HG02981 (cell line): ENCODE results near the gene GLTP.
A peak's percentile ranks its signal among the peaks of the same experiment; 100 is the strongest.

Source experiments
- ATAC-seq: cut with Tn5 transposase; IDR thresholded peaks from one replicate; pipeline ENCODE4 v1.9.1; 2021; ENCODE audit warnings: mild to moderate bottlenecking, moderate library complexity; ENCODE audit not compliant: unreplicated experiment

Gene GLTP

DNA sequence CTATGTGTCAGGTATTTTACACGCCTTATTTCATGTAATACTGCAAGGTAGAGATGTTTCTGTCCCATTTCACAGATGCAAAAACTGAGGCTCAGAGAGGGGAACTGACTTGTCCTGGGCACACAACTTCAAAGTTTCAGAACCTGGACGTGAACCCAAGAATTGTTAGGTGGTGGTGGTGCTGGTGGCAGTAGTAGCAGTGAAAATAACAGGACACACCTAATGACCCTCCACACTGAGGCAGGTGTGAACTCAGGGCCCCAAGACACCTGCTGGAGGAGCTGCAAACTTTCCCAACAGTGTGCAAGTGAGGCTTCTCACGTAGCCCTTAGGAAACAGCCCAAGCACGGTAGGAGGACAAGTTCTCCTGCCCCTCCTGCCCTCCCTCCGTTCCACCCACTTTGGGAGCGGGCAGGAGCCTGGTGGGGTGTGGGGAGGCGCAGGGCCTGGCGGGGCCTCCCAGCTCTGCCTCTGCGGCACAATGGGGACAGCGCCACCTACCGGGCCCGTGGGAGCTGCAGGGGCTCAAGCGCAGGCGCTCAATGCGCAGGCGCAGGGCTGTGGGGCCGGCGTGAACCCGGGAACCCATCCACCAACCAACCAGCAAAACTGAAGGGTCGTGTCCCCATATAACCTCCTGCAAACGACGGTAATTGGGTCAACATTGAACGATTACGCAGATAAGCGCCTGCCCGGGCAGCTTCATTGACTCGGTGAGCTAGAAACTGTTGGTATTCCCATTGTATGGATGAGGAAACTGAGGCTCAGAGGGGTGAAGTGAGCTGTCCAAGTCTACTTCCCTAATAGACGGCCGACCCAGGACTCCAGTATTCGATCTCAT lies 35.1 kb downstream of the GLTP start:
- ATAC-seq = peak; percentile 87

DNA sequence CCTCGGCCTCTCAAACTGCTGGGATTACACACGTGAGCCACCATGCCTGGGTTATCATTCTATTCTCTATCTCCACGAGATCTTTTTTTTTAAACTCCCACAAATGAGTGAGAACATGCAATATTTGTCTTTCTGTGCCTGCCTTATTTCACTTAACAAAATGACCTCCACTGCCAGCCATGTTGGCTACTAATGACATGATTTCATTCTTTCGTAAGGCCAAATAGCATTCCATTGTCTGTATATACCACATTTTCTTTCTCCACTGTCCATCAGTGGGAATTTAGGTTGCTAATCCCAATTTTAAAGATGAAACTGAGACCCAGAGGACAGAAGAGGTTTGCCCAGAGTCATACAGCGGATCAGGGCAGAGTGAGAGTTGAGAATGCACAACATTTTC lies 36.2 kb downstream of the GLTP start:
- ATAC-seq = no peak

DNA sequence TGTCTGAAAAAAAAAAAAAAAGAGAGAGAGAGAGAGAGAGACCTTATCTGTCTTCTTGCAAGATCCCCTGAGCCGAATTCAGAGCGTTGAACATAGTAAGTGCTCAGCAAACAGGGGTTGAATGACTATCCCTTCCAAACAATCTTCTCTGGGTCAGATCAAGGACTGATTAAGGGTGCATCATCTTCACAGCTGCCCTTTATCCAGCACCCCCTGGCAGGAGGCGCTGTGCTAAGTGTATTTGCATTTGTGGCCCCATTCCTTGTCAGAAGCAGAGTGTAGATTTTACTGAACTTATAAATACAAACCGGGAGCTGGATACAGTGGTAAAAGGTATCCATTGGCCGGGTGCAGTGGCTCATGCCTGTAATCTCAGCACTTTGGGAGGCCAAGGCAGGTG lies 38.3 kb downstream of the GLTP start:
- no peak for ATAC-seq

- ATAC-seq = no peak
Measured at GRCh38 chr12:109841356-109841755, 39.0 kb downstream of the GLTP start.

- ATAC-seq = no peak
Measured at GRCh38 chr12:109840305-109841074, 39.9 kb downstream of the GLTP start.

GRCh38 chr12:109839444-109839843 lies 40.9 kb downstream of the GLTP start:
- no peak for ATAC-seq

GRCh38 chr12:109836916-109837315 lies 43.4 kb downstream of the GLTP start:
- ATAC-seq = no peak

- ATAC-seq = no peak
Measured at GRCh38 chr12:109835827-109836226, 44.5 kb downstream of the GLTP start.

DNA sequence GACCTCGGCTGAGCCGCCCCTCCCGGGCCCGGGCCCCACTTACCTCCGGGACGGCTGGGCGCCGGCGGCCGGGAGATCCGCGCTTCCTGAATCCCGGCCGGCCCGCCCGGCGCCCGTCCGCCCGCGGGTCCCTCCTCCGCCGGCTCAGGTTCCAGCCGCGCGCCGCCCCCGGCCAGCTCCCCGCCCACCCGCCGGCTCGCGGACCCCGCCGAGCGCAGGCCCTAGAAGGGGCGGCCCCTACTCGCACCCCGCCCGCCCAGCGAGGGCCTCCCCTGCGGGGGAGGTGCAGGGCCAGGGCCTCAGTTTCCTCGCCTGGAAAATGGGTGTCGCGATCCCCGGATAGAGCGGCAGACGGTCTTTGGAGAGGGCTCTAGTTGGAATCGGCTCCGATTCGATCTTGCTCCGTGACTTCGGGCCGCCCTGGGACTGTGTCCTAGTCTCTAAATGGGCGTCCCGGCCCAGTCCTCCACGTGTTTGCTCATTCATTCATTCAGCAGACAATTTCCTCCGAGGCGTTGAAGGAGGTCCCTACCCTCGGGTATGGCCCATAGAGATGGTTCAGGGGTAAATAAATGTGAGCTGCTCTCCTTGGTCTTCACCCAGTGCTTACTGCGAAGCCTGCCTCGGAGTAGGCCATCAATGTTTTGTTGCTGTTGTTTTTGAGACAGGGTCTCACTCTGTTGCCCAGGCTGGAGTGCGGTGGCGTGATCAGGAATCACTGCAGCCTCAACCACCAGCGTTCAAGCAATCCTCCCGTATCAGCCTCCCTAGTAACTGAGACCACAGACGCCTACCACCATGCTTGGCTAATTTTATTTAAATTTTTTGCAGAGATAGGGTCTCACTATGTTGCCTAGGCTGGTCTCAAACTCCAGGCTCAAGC lies 46.8 kb downstream of the GLTP start, which contains the start of gene TRPV4:
Gene TRPV4 (minus strand): TSS at position 92 of the 883 bp plus-strand sequence. CDS start 18,602 bp downstream, outside the sequence.
- ATAC-seq = no peak

DNA sequence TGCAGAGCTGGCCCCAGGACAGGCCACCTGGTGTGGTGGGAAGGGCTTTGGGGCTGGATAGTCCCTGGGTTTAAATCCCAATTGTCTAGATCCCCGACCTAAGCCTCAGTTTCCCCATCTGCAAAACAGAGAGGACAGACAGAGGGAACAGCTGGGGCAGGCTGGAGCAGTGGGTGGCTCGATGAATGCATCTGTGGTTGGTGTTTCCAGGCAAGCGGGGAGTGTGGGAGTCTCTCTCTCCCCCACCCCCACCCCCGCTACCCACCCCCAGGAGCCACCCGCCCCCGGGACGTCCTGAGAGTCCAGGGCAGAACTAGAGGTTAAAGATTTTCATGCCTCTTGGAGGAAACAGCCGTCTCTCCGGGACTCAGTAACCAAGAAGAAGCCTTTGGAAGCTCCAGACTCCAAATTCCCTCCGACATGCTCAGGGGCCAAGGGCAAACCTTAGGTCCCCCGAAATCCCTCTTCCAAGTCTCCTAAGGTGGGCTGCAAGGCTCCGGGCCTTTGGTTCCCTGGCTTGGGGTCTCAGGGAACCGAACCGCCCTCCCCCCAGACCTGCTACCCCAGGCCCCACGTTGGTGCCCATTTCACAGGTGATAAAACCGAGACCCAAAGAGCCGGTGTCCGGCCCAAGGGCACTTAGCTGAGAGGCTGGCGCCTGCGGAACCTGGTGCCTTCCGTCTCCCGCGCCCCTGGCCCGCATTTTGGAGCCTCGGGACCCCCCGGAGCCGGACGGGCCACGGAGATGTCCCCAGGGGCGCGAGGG lies 47.6 kb downstream of the GLTP start:
- ATAC-seq = no peak

GRCh38 chr12:109831929-109832328 lies 48.4 kb downstream of the GLTP start:
- ATAC-seq = no peak

GRCh38 chr12:109831365-109831764 lies 49.0 kb downstream of the GLTP start:
- no peak for ATAC-seq

GRCh38 chr12:109830718-109831117 lies 49.6 kb downstream of the GLTP start:
- no peak for ATAC-seq

DNA sequence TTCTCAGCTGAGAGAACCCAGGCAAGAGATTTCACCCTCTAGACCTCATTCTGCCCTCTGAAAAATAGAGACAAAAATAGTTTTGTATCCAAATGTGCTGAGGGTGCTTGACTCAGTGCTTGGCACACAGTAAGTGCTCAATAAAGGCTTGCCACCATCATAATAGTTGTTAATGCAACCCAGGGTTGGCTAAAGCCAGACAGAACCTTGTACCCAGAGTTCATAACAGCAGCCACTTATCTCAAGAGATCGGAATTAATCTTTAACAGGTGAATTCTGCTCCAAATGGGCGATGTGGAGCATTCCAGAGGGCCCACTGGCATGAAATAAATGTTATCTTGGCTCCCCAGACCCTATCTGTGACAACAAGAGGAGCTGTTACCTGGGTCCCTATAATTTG lies 50.1 kb downstream of the GLTP start:
- no peak for ATAC-seq

GRCh38 chr12:109829667-109830066 lies 50.7 kb downstream of the GLTP start:
- ATAC-seq = no peak

DNA sequence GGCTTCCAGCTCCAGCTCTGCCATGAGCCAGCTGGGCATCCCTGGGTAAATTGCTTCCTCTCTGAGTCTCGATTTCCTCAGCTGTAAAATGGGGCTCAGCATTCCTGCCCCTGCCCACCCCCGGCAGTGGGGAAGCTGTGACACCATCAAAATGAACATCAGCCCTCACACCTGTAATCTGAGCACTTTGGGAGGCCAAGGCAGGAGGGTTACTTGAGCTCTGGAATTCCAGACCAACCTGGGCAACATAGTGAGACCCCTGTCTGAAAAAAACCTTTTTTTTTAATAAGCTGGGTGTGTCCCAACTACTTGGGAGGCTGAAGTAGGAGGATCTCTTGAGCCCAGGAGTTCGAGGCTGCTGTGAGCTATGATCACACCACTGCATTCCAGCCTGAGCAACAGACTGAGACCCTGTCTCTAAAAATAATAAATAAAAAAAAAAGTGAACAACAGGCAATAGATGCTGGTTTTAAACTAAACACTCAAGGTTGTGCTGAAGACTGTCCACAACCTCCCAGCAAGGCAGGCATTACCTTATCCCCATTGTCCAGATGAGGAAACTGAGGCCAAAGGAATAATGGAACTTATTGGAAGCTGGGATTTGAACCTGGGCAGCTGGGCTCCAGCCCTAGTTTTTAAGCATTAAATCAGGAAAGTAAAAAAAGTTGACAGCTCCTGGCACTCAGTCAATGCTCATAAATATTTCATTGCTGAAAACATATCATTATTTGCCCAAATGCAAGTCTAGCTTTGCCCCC lies 51.4 kb downstream of the GLTP start:
- no peak for ATAC-seq

GRCh38 chr12:109827566-109828550 lies 52.5 kb downstream of the GLTP start:
- no peak for ATAC-seq

GRCh38 chr12:109827080-109827479 lies 53.3 kb downstream of the GLTP start:
- no peak for ATAC-seq
